SU-DHL-6 (cell line): Measurements from ENCODE around the gene SZRD1.

Experiments used
- CTCF ChIP-seq: fragments of 200-600 bp; sonication (generic); IDR thresholded peaks from one replicate; pipeline ENCODE4 v1.5.1; 2017; ENCODE audit warnings: antibody characterized with exemption, mild to moderate bottlenecking, low read length, moderate library complexity; ENCODE audit not compliant: insufficient read depth, poor library complexity, severe bottlenecking
- EZH2phosphoT487 ChIP-seq: fragments of 200-600 bp; sonication (generic), shearing (Covaris generic); conservative IDR thresholded peaks from 2 replicates; pipeline ENCODE4 v1.6.1; 2018; ENCODE audit warnings: mild to moderate bottlenecking, antibody characterized with exemption, low read length, moderate library complexity, mixed read lengths

GRCh38 chr1:16372535-16373285 lies 5.7 kb downstream of the SZRD1 start:
- TF ChIP-seq CTCF (no peak), EZH2phosphoT487 (no peak)
